NCI-H187 (cell line): ENCODE results near the gene TBC1D2B.
"Not testable (repeated sequence)": the region's sequence is repeated elsewhere in the genome, so short reads cannot be mapped to it uniquely, and the experiment has no call there.

ENCODE experiments used
- DNase-seq, 2 experiments: peaks; one replicate each; lab custom pipeline; 2025; lab: John Stamatoyannopoulos, UW

Gene TBC1D2B

GRCh38 chr15:77974416-77975331 lies 102.8 kb downstream of the TBC1D2B start:
- no peak for DNase-seq

GRCh38 chr15:77974098-77974414 lies 103.5 kb downstream of the TBC1D2B start:
- no peak for DNase-seq

- DNase-seq, result not testable (repeated sequence)
These were observed 104.0 kb downstream of the TBC1D2B start for GRCh38 chr15:77973273-77974097.

- not testable (repeated sequence) for DNase-seq
These were observed 104.8 kb downstream of the TBC1D2B start for GRCh38 chr15:77972706-77973105.

GRCh38 chr15:77971875-77972274 lies 105.6 kb downstream of the TBC1D2B start:
- not testable (repeated sequence) for DNase-seq

DNA sequence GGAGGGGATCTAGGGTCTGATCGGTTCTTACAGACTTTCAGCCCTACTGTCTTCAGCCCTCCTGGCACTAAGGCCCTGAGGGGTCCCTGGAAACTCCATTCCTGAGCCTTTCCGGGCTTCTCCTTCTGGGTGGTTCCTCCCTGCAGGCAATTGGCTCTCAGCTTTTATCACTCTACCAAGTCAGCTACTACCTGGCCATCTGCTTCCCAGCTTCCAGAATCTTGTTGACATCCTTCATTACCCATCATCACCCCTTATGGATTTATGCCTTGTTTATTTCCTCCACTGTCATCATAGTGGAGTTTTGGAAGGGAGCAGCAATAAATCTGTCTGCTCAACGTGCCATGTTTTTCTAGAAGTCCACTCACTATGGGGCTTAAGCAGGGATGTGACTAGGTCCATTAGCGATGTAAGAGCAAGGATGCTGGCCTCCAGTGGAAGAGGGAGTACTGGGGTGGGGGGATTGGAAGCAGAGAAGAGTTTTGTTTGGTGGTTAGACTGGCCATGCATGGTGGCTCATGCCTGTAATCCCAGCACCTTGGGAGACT lies 106.6 kb downstream of the TBC1D2B start:
- not testable (repeated sequence) for DNase-seq

DNA sequence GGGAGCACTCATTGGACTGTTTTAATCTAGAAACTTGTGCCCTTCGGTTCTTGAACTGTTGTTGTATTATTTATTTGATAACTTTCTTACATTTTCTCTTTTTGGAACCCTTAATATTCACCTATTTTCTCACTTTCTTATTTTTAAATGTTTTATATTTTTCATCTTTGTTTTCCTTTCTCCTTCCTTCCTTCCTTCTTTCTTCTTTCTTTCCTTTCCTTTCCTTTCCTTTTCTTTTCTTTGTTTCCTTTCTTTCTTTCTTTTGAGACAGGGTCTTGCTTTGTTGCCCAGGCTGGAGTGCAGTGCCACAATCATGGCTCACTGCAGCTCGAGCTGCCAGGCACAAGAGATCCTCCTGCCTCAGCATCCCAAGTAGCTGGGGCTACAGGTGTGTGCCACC lies 108.5 kb downstream of the TBC1D2B start:
- no peak for DNase-seq

GRCh38 chr15:77967798-77968197 lies 109.7 kb downstream of the TBC1D2B start:
- no peak for DNase-seq

DNA sequence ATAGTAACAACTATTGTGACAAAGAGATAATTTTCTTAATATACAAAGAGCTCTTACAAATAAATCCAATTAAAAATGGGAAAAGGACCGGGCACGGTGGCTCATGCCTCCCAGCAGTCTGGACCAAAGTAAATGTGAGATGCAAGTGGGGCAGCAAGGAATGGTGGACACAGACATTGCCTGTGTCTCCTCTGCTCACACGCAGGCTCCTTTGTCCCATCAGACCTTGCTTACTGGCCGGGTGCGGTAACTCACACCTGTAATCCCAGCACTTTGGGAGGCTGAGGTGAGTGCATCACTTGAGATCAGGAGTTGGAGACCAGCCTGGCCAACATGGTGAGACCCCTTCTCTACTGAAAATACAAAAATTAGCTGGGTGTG lies 110.3 kb downstream of the TBC1D2B start:
- not testable (repeated sequence) for DNase-seq

DNA sequence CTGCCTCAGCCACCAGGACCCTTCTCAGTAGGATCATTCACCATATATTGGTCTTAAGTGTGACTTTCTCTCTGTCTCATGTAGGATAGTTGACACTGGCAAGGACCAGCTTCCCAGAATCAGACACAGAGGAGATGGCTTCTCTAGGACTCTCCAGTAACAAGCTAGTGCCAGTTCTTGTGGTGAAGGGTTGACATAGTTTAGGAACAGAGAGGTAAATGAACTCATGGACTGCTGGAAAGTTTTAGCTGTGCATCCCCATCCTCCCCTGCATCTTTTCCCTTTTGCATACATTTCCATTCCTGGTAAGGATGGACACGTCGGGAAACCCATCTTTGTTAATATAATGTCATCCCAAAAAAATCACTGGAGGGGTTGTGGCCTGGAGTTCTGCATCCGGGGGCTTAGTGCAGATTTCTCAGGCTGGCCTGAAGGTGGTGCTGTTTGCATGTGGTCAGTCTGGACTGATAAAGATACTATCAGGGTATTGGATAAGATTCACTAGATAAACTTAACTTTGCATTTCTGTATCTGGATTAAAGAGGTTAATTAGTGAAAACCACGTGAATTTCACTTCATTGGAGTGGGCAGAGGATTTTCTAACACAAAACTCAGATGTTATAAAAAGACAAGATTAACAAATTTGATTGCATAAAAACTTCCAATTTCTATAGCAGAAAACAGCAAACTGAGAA lies 110.8 kb downstream of the TBC1D2B start:
- DNase-seq, result no peak

DNA sequence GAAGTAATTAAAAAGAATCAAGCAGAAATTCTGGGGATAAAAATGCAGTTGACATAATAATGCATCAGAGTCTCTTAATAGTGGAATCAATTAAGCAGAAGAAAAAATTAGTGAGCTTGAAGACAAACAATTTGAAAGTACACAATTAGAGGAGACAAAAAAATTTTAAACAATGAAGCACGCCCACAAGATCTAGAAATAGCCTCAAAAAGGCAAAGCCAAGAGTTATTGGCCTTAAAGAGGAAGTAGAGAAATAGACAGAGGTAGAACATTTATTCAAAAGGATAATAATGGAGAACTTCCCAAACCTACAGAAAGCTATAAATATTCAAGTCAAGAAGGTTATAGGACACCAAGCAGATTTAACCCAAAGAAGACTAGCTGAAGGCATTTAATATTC lies 113.3 kb downstream of the TBC1D2B start:
- DNase-seq, result no peak

GRCh38 chr15:77959432-77959879 lies 118.1 kb downstream of the TBC1D2B start:
- DNase-seq, result peak in 1 of 2 experiments; percentile 16

DNA sequence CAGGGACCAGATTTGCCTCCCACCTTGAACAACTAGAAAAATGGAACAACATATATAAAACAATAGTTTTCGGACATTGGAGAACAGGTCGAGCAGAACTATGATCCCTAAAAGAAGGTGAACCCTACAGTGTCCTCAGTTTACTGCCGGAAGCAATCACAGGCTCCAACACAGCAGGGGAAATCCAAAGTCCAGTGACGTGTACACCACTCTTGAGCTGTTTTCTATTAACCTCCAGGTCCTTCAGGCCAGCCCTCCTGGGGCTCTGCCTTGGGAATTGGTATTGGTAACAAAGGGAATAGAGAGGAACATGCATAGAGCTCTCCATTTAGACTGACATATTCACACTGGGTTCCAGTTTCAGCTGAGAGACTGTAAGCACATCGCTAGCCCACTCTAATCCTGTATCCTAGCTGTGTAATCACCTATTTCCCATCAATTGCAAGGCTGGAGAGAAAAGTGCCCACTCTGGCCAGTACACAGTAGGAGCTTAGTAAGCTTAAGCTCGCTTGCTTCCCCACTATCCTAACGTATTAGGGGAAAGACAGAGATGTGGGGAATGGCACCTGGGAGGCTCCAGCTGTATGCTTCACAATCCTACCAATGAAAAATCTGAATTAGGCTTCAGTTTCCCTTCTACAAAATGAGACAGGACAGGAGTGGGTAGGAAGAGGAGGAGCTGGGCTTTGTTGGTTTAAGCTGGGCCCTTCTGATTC lies 118.6 kb downstream of the TBC1D2B start:
- DNase-seq, result not testable (repeated sequence)

DNA sequence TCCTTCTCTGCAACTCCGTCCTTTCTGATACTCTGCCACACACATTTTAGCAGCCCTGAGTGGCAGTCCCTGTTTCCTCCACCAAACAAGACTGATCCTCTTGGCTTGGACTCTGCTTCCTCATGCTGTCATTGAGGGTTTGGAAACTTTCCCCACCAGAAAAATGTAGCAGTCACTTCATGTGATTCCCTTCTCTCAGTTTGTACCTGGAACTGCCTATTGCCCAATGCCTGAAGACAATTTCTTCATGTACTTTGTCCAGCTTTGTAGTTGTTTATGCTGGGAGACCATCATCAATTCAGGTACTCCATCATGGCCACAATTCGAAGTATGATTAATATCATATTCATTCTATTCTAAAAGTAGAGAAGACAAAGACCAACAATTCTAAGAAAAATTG lies 119.5 kb downstream of the TBC1D2B start:
- DNase-seq, result not testable (repeated sequence)

GRCh38 chr15:77953926-77954325 lies 123.6 kb downstream of the TBC1D2B start:
- not testable (repeated sequence) for DNase-seq

DNA sequence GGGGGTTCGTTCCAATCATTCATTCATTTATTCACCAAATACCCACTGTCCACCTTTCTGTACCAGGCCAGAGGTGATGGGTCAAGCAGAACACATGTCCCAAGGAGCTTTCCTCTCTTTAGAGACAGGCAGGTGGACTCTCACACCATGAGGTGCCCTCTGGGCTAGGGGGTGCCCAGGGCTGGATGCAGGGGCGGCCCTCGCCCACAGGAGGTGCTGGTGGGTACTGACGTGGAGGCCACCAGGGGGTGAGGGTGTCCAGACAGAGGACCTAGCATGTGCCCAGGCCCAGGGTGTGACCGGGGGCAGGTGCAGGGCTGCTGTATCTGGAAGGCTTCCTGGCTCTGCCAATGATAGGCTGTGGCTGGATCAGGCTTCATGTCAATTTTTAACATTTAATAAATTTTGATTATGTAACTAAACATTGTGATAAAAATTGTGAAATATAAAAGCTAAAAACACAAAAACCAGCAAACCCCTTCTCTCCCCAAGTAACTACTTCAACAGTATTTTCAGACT lies 124.5 kb downstream of the TBC1D2B start:
- not testable (repeated sequence) for DNase-seq

GRCh38 chr15:77951105-77951786 lies 126.3 kb downstream of the TBC1D2B start:
- DNase-seq, result not testable (repeated sequence)

DNA sequence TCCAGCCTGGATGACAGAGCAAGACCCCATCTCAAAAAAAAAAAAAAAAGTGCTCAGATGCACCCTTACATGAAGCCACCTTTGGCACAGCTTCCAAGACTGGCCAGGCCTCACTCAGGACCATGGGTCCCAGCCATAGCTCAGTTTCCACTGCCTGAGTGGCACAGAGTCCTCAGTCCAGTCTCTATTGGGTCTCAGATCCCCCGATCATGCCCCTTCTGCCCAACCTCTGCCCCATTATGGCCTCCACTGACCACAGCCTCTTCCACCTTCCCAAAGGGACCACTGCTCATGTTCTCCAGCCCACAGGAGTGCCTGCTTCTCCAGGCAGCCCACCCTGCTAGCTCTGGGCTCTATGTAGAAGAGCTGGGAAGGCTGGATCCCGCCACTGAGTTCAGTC lies 127.0 kb downstream of the TBC1D2B start:
- DNase-seq, result not testable (repeated sequence)

- DNase-seq, result no peak
These were observed 131.9 kb downstream of the TBC1D2B start for GRCh38 chr15:77945566-77945965.
